Ovary (tissue), 3 donors: ENCODE results near the gene ALK.

Experiments used
- POLR2A ChIP-seq: fragments of 450-650 bp; IDR thresholded peaks from one replicate; pipeline ENCODE4 v1.6.1; 2017; ENCODE audit warnings: antibody characterized with exemption, mild to moderate bottlenecking, moderate library complexity
- TF ChIP-seq, protein P1 (sequence below), 3 donors: fragments of 450-650 bp in 2 of 3; fragments of 200-600 bp in 1 of 3; IDR thresholded peaks; one replicate each; pipeline versions ENCODE4 v1.5.1 to v1.8.0; 2016 to 2022; ENCODE audit warnings: antibody characterized with exemption in 3 of 3, mild to moderate bottlenecking in 1 of 3
- donor health status: DM: no; HTN: no; CAD: no.

DNA sequence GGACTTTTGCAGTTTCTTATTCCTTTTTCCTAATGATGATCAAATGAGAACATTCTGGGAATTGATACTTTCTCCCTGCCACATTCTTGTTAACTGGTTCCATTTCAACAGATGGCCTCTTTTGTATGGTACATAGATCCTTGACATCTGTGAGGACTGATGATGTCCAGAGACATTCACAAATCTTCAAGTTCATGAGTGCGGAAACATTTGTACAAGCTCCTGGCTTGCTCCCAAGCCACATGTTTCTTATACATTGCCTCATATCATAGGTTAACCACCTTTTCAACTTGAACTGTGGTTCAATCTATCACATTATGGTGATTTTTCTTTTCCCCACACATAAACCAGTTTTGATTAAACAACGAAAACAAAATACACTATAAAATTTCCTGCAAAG is 538.9 kb downstream of the ALK start:
- TF ChIP-seq, protein P1, sequence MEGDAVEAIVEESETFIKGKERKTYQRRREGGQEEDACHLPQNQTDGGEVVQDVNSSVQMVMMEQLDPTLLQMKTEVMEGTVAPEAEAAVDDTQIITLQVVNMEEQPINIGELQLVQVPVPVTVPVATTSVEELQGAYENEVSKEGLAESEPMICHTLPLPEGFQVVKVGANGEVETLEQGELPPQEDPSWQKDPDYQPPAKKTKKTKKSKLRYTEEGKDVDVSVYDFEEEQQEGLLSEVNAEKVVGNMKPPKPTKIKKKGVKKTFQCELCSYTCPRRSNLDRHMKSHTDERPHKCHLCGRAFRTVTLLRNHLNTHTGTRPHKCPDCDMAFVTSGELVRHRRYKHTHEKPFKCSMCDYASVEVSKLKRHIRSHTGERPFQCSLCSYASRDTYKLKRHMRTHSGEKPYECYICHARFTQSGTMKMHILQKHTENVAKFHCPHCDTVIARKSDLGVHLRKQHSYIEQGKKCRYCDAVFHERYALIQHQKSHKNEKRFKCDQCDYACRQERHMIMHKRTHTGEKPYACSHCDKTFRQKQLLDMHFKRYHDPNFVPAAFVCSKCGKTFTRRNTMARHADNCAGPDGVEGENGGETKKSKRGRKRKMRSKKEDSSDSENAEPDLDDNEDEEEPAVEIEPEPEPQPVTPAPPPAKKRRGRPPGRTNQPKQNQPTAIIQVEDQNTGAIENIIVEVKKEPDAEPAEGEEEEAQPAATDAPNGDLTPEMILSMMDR (IDR thresholded peaks at IDR 0.05), result no peak
- no peak for TF ChIP-seq POLR2A
